Chondrocyte (in vitro differentiated cells): ENCODE measurements around the gene FFAR4. TPM values are rescaled to one million over a fixed set of nuclear protein-coding genes. Genes with fewer than 3 reads are reported as not detected.

Source experiments
- DNase-seq: peaks from one replicate; pipeline ENCODE4 v3.0.0; 2021; ENCODE audit warnings: mixed read lengths, low spot score
- H3K27ac Mint-ChIP-seq: one replicate; pipeline ENCODE4 v1.8.0; 2021; ENCODE audit warnings: mild to moderate bottlenecking, moderate library complexity, mixed read lengths; ENCODE audit not compliant: unreplicated experiment
- H3K27me3 Mint-ChIP-seq: 2 replicates; pipeline ENCODE4 v1.8.0; 2021; ENCODE audit warnings: low read depth, mixed read lengths
- H3K36me3 Mint-ChIP-seq: 2 replicates; pipeline ENCODE4 v1.8.0; 2021; ENCODE audit warnings: low read depth, mixed read lengths
- H3K4me1 Mint-ChIP-seq: 2 replicates; pipeline ENCODE4 v1.8.0; 2021; ENCODE audit warnings: low read depth, mild to moderate bottlenecking, mixed read lengths
- H3K4me3 Mint-ChIP-seq: one replicate; pipeline ENCODE4 v1.8.0; 2021; ENCODE audit warnings: mild to moderate bottlenecking, moderate library complexity, mixed read lengths; ENCODE audit not compliant: unreplicated experiment
- H3K9me3 Mint-ChIP-seq: 2 replicates; pipeline ENCODE4 v1.8.0; 2021; ENCODE audit warnings: low read depth, mixed read lengths
- total RNA-seq: library from RNA; stranded (reverse); gene quantifications from 3 replicates; pipeline ENCODE4 v1.2.1, GENCODE V29; 2021
- TF ChIP-seq, protein P1 (sequence below): fragments of 200-600 bp; sonication (generic); IDR thresholded peaks from 2 replicates; pipeline ENCODE4 v1.5.0; 2021; ENCODE audit warnings: antibody characterized with exemption, mild to moderate bottlenecking, moderate library complexity

Gene FFAR4
- total RNA-seq, 1 donor from 2014 or later = not detected

DNA sequence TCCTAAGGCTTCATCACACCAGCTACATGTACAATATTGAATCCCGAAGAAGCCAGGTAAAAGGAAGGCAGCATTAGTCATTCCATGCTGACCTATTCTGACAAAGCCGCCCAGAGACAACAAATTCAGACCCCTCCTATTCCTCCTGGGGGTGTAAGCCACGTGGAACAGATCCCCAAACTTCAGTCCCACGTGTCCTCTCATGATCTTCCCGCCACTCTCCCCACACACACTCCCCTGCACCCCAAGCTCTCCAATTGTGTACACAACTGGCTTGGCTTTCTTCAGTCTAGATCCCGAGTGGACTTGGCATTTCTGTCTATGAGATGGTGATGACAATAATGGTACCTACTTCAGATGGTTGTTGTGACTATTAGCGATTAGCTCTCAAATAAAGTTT, 54.5 kb downstream of the FFAR4 start:
- no peaks in the 10 kb centered on the region for H3K36me3 Mint-ChIP-seq
- TF ChIP-seq, protein P1, sequence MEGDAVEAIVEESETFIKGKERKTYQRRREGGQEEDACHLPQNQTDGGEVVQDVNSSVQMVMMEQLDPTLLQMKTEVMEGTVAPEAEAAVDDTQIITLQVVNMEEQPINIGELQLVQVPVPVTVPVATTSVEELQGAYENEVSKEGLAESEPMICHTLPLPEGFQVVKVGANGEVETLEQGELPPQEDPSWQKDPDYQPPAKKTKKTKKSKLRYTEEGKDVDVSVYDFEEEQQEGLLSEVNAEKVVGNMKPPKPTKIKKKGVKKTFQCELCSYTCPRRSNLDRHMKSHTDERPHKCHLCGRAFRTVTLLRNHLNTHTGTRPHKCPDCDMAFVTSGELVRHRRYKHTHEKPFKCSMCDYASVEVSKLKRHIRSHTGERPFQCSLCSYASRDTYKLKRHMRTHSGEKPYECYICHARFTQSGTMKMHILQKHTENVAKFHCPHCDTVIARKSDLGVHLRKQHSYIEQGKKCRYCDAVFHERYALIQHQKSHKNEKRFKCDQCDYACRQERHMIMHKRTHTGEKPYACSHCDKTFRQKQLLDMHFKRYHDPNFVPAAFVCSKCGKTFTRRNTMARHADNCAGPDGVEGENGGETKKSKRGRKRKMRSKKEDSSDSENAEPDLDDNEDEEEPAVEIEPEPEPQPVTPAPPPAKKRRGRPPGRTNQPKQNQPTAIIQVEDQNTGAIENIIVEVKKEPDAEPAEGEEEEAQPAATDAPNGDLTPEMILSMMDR = no peak
- H3K9me3 Mint-ChIP-seq = no peaks in the 10 kb centered on the region
- H3K27me3 Mint-ChIP-seq = peaks cover 3% of the 10 kb centered on the region
- H3K27ac Mint-ChIP-seq = no peak overlapping the region
- peaks cover 11% of the 10 kb centered on the region for H3K4me1 Mint-ChIP-seq
- no peak for DNase-seq
- H3K4me3 Mint-ChIP-seq = no peak overlapping the region

DNA sequence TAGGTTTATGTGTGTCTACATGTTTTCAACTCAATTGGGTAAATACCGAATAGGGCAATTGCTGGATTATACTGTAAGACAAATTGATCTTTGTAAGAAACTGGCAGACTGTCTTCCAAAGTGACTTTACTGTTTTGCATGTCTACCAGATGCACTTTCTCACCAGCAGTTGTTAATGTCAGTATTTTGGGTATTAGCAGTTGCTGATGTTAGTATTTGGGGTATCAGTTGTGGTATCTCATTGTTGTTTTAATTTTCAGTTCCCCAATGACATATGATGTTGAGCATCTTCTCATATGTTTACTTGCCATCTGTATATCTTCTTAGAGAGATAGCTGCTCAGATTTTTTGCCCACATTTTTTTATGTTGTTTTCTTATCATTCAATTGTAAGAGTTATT, 56.5 kb downstream of the FFAR4 start:
- H3K36me3 Mint-ChIP-seq = no peaks in the 10 kb centered on the region
- no peak overlapping the region for H3K4me3 Mint-ChIP-seq
- TF ChIP-seq, protein P1 = no peak
- no peaks in the 10 kb centered on the region for H3K9me3 Mint-ChIP-seq
- peaks cover 20% of the 10 kb centered on the region for H3K4me1 Mint-ChIP-seq
- no peak overlapping the region for H3K27ac Mint-ChIP-seq
- DNase-seq = no peak
- peaks cover 3% of the 10 kb centered on the region for H3K27me3 Mint-ChIP-seq

DNA sequence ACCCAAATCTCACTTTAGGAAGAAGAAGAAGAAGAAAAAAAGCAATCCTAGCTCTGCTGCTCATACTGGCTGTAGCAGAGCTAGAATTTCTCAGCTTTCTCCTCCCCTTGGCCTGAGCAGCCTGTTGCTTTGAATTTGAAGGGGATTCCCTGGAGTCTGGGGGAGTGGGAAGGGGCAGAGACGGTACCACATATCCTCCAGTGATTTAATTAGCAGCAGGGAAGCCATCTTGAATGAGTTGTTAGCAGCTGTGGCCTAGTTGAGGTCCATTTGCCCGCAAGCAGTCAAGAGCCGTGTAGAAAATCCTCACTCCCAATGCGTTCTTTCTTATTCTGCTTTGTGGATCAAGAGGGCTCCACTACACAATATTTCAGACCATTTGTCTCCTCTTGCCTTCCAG, 62.4 kb downstream of the FFAR4 start:
- H3K27me3 Mint-ChIP-seq = no peaks in the 10 kb centered on the region
- TF ChIP-seq, protein P1 = no peak
- DNase-seq = no peak
- no peaks in the 10 kb centered on the region for H3K36me3 Mint-ChIP-seq
- H3K4me1 Mint-ChIP-seq = peaks cover 24% of the 10 kb centered on the region
- H3K27ac Mint-ChIP-seq = no peak overlapping the region
- peaks cover 5% of the 10 kb centered on the region for H3K9me3 Mint-ChIP-seq
- no peak overlapping the region for H3K4me3 Mint-ChIP-seq

GRCh38 chr10:93629647-93630305, 63.3 kb downstream of the FFAR4 start:
- peaks cover 24% of the 10 kb centered on the region for H3K4me1 Mint-ChIP-seq
- TF ChIP-seq, protein P1 = no peak
- no peaks in the 10 kb centered on the region for H3K27me3 Mint-ChIP-seq
- H3K27ac Mint-ChIP-seq = no peak overlapping the region
- peaks cover 5% of the 10 kb centered on the region for H3K9me3 Mint-ChIP-seq
- DNase-seq = no peak
- H3K4me3 Mint-ChIP-seq = no peak overlapping the region
- no peaks in the 10 kb centered on the region for H3K36me3 Mint-ChIP-seq

GRCh38 chr10:93630625-93631557, 64.4 kb downstream of the FFAR4 start:
- Mint-ChIP-seq H3K4me1 (peaks cover 24% of the 10 kb centered on the region), H3K27me3 (no peaks in the 10 kb centered on the region), H3K9me3 (peaks cover 5% of the 10 kb centered on the region), H3K36me3 (no peaks in the 10 kb centered on the region), H3K27ac (no peak overlapping the region), H3K4me3 (no peak overlapping the region)
- TF ChIP-seq, protein P1 = no peak
- no peak for DNase-seq
